Esophagus muscularis mucosa (tissue), 4 donors: ENCODE measurements around the gene GPR153. TPM values are rescaled to one million over a fixed set of nuclear protein-coding genes. Genes with fewer than 3 reads are reported as not detected.

Experiments used
- DNase-seq: peaks from one replicate; pipeline ENCODE4 v3.0.0-alpha.2; 2017; ENCODE audit errors: extremely low spot score
- H3K27ac ChIP-seq, 4 donors: fragments of 200-600 bp; sonication (generic); replicated peaks in 1 of 4; 1 replicate in 3 of 4; 2 replicates in 1 of 4; pipeline ENCODE4 v1.5.1; 2016 to 2019; ENCODE audit warnings: mild to moderate bottlenecking in 1 of 4
- H3K27me3 ChIP-seq, 4 donors: fragments of 200-600 bp; sonication (generic); one replicate each; pipeline versions ENCODE4 v1.5.1 to v1.6.0; 2016 to 2019
- H3K36me3 ChIP-seq, 4 donors: fragments of 200-600 bp; sonication (generic); one replicate each; pipeline ENCODE4 v1.5.1; 2016 to 2019
- H3K4me1 ChIP-seq, 4 donors: fragments of 200-600 bp; sonication (generic); one replicate each; pipeline ENCODE4 v1.5.1; 2016 to 2019
- H3K4me3 ChIP-seq, 4 donors: fragments of 200-600 bp; sonication (generic); 1 replicate in 2 of 4; 2 replicates in 2 of 4; pipeline ENCODE4 v1.5.1; 2016 to 2019; ENCODE audit warnings: mild to moderate bottlenecking in 4 of 4, moderate library complexity in 1 of 4
- H3K9me3 ChIP-seq, 4 donors: fragments of 200-600 bp; sonication (generic); 1 replicate in 3 of 4; 2 replicates in 1 of 4; pipeline ENCODE4 v1.5.1; 2016 to 2019
- EP300 ChIP-seq: sonication (generic); formaldehyde crosslinking; IDR thresholded peaks from one replicate; pipeline ENCODE4 v1.6.1; 2017; ENCODE audit warnings: antibody characterized with exemption
- POLR2A ChIP-seq: fragments of 450-650 bp; IDR thresholded peaks from one replicate; pipeline ENCODE4 v1.6.1; 2017; ENCODE audit warnings: antibody characterized with exemption, moderate library complexity, mild to moderate bottlenecking, low read depth
- POLR2AphosphoS5 ChIP-seq, 2 donors: sonication (generic); formaldehyde crosslinking; IDR thresholded peaks; one replicate each; pipeline ENCODE4 v1.6.1; 2017; ENCODE audit warnings: antibody characterized with exemption in 2 of 2
- WGBS: methylation state at CpG from one replicate; pipeline ENCODE4 v1.1.5; 2018; 5-methylcytosine and 5-hydroxymethylcytosine counted together
- intact Hi-C: fragments of 100-400 bp; cut with DNase I; formaldehyde crosslinking; loops from one replicate; pipeline ENCODE4 v1.15.1; 2023
- total RNA-seq, 4 donors: library from RNA; depleted of rRNA; stranded (reverse); fragments of >200 nt; gene quantifications; one replicate each; pipeline versions ENCODE4 v1.1.0 to v1.2.1, GENCODE V29; 2016
- TF ChIP-seq, protein P1 (sequence below), 3 experiments: fragments of 200-600 bp in 2 of 3; fragments of 450-650 bp in 1 of 3; sonication (generic) in 2 of 3; IDR thresholded peaks; one replicate each; pipeline ENCODE4 v1.5.1; 2017 to 2019; ENCODE audit warnings: antibody characterized with exemption in 3 of 3, mild to moderate bottlenecking in 2 of 3, moderate library complexity in 1 of 3

GPR153 gene
- total RNA-seq, 4 donors from 2014 or later, result 5.5 to 11.0 (median 9.3) TPM

DNA sequence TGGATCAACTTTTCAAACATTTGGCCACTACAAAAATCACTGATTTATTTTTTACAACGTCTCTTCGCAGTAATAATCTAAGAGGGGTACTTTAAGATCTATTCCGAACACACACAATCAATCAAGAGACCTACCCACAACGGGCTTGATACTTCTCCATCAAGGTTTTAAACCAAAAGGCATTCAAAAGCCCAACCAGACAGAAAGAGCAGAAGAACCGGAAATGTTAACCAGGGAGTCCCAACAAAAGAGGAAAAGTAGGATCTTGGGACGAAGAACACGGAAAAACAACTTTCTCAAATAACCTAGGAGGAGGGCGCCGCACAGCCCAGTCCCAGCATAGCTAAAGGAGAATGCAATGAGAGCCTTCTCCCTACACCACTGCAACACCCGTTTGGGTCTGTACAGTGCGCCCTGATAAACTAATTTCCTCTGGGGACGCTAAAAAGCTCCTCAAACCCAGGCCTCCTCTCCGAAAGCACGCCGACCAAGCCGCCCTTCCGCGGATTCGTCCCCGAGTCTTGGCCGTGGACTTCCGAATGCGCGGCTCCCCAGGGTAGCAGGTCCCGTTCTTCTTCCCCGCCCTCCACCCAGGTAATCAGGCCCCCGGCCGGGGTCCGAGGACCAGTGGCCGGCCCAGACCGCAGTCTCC is 62.1 kb downstream of the GPR153 start:
- under 1% methylated on average over 24 of the region's 31 CpGs for WGBS
- Histone ChIP-seq H3K27ac (peak overlapping the region; percentile 75 to 88 (median 82)), H3K4me1 (peaks cover 25 to 47% (median 35%) of the 10 kb centered on the region in 4 donors), H3K36me3 (peaks cover 20 to 38% (median 36%) of the 10 kb centered on the region in 4 donors), H3K9me3 (no peaks in the 10 kb centered on the region), H3K4me3 (peak overlapping the region; percentile 81 to 99 (median 94)), H3K27me3 (no peaks in the 10 kb centered on the region)
- no peak for DNase-seq
- TF ChIP-seq, protein P1, sequence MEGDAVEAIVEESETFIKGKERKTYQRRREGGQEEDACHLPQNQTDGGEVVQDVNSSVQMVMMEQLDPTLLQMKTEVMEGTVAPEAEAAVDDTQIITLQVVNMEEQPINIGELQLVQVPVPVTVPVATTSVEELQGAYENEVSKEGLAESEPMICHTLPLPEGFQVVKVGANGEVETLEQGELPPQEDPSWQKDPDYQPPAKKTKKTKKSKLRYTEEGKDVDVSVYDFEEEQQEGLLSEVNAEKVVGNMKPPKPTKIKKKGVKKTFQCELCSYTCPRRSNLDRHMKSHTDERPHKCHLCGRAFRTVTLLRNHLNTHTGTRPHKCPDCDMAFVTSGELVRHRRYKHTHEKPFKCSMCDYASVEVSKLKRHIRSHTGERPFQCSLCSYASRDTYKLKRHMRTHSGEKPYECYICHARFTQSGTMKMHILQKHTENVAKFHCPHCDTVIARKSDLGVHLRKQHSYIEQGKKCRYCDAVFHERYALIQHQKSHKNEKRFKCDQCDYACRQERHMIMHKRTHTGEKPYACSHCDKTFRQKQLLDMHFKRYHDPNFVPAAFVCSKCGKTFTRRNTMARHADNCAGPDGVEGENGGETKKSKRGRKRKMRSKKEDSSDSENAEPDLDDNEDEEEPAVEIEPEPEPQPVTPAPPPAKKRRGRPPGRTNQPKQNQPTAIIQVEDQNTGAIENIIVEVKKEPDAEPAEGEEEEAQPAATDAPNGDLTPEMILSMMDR (IDR thresholded peaks at IDR 0.05), result no peak
- TF ChIP-seq POLR2A, result no peak
- TF ChIP-seq POLR2AphosphoS5 (IDR thresholded peaks at IDR 0.05), result no peak
- TF ChIP-seq EP300, result no peak
- intact Hi-C loops, result loop anchor here (10.0 kb wide), 1 partner anchor 204 kb away; the partner anchor contains the start of gene NPHP4

DNA sequence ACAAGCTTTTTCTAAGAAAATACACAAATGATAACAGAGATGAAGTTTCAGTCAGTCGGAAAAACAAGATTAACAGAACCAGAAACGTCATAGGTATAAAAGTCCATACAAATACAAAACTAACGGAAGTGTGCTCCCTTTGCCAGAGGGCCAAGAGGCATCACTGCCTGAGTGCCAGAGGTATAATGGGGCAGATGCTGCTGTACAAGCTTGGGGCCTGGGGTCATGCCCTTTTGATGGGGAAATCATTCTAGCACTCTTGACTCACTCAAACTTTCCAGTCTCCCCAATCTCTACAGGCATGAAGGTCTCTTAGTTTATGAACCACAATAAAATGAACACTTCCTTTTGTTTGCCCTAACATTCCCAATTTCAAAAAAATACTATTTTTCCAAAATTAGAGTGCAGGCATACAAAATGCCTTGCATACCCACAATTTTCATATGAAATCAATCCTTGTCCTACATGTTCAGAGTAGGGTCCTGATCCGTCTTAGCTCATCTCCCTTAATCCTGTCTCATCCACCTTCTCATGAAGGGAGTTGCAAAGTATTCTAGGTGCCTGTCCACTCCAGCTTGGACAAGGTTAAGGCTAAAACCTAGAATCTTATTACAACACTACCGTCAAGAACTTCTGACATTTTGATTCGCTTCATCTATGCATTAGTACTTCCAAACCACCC is 63.0 kb downstream of the GPR153 start:
- Histone ChIP-seq H3K27me3 (no peaks in the 10 kb centered on the region), H3K4me3 (peak overlapping the region; percentile 81 to 99 (median 94)), H3K27ac (no peak overlapping the region), H3K9me3 (no peaks in the 10 kb centered on the region), H3K36me3 (peaks cover 29 to 47% (median 44%) of the 10 kb centered on the region in 4 donors), H3K4me1 (peaks cover 25 to 47% (median 35%) of the 10 kb centered on the region in 4 donors)
- WGBS, result 69% methylated on average over 6 of the region's 6 CpGs
- TF ChIP-seq POLR2AphosphoS5 (IDR thresholded peaks at IDR 0.05), result no peak
- TF ChIP-seq POLR2A, result no peak
- TF ChIP-seq, protein P1 (IDR thresholded peaks at IDR 0.05), result no peak
- TF ChIP-seq EP300, result no peak
- intact Hi-C loops, result loop anchor here (10.0 kb wide), 1 partner anchor 203 kb away; the partner anchor contains the start of gene NPHP4
- no peak for DNase-seq

Other genes with a start within 250 kb of the GPR153 start
- 10 to 100 TPM; 10.4 to 19.3 (median 13.2) TPM for gene KCNAB2, start 215.2 kb downstream of the GPR153 start, total RNA-seq
- gene CHD5, start 80.8 kb downstream of the GPR153 start, total RNA-seq, result 10 to 100 TPM in 2 of 4 donors, 1 to 10 TPM in 2; 5.5 to 16.9 (median 12.0) TPM
- gene RPL22, start 61.5 kb downstream of the GPR153 start, total RNA-seq, result 100 to 1,000 TPM; 150 to 225 (median 218) TPM
- 10 to 100 TPM; 10.8 to 43.2 (median 20.2) TPM for gene RNF207, start 55.0 kb downstream of the GPR153 start, total RNA-seq
- gene ICMT, start 25.1 kb downstream of the GPR153 start, total RNA-seq, result 10 to 100 TPM; 60.0 to 89.5 (median 77.8) TPM
- gene HES3, start 16.9 kb downstream of the GPR153 start, total RNA-seq, result not detected
- gene ACOT7, start 132.7 kb upstream of the GPR153 start, total RNA-seq, result 10 to 100 TPM; 15.0 to 38.7 (median 28.6) TPM
- not detected for gene HES2, start 158.8 kb upstream of the GPR153 start, total RNA-seq
- 1 to 10 TPM in 2 of 4 donors, under 1 TPM in 1, not detected in 1; 0.33 to 1.0 (median 1.0) TPM for gene ESPN, start 163.7 kb upstream of the GPR153 start, total RNA-seq
- 1 to 10 TPM; 2.5 to 9.1 (median 9.1) TPM for gene TNFRSF25, start 205.1 kb upstream of the GPR153 start, total RNA-seq
- gene PLEKHG5, start 230.6 kb upstream of the GPR153 start, total RNA-seq, result 10 to 100 TPM in 2 of 4 donors, 1 to 10 TPM in 2; 5.8 to 18.1 (median 12.0) TPM